HepG2 (cell line): ENCODE results near the gene MAGI1. TPM values are rescaled to one million over a fixed set of nuclear protein-coding genes. Genes with fewer than 3 reads are reported as not detected.

Experiments
- ATAC-seq: fragments of 200-7000 bp; cut with Tn5 transposase; 3 replicates; pipeline ENCODE4 v1.9.1; 2020; ENCODE audit warnings: mild to moderate bottlenecking, moderate library complexity
- BruUV-seq: library from RNA; stranded (reverse); fragments of 400-500 nt; replicated peaks from 2 replicates; lab custom pipeline; 2021; lab: Mats Ljungman, UMichigan
- CTCF ChIA-PET: fragments of 300-600 bp; formaldehyde crosslinking; extraction: SDS; loops from one replicate; lab custom pipeline; 2021; ENCODE audit warnings: low total read pairs, inconsistent platforms, low intra/inter-chr PET ratio; lab: Yijun Ruan, JAX
- POLR2A ChIA-PET: fragments of 350-600 bp; sonication (Branson Sonifier 250); formaldehyde crosslinking; loops from one replicate; lab custom pipeline; 2020; ENCODE audit warnings: antibody characterized with exemption, inconsistent platforms; lab: Yijun Ruan, JAX
- DNase-seq: peaks from one replicate; pipeline ENCODE4 v3.0.0-alpha.2; 2015; ENCODE audit warnings: low spot score
- FAIRE-seq: peaks from 3 replicates; lab custom pipeline; 2011; peaks lifted over from hg19 to GRCh38; lab: Jason Lieb, UNC
- H2AFZ ChIP-seq: one replicate; pipeline ENCODE4 v1.6.1; 2011; ENCODE audit warnings: low read length, inconsistent platforms
- H3K27ac ChIP-seq: fragments of 300-600 bp; 3 replicates; pipeline ENCODE4 v1.8.0; 2011; ENCODE audit warnings: mixed run types, mild to moderate bottlenecking, mixed read lengths, low read length, inconsistent platforms; ENCODE audit not compliant: insufficient read depth; ENCODE audit errors: extremely low read length
- H3K27me3 ChIP-seq, 2 experiments: fragments of 200-600 bp in 1 of 2; 2 replicates in 1 of 2; 3 replicates in 1 of 2; pipeline versions ENCODE4 v1.6.0 to v1.8.0; 2011; ENCODE audit warnings: low read length in 2 of 2, mild to moderate bottlenecking in 2 of 2, moderate library complexity in 2 of 2, inconsistent platforms in 1 of 2; ENCODE audit not compliant: insufficient read depth in 2 of 2, control insufficient read depth in 1 of 2
- H3K36me3 ChIP-seq, 2 experiments: fragments of 200-600 bp in 1 of 2; replicated peaks in 1 of 2; 2 replicates in 1 of 2; 3 replicates in 1 of 2; pipeline versions ENCODE4 v1.5.1 to v1.8.0; 2011; ENCODE audit warnings: low read length in 2 of 2, inconsistent platforms in 1 of 2; ENCODE audit not compliant: insufficient read depth in 2 of 2, control insufficient read depth in 1 of 2
- H3K4me1 ChIP-seq: 2 replicates; pipeline ENCODE4 v1.5.1; 2012; ENCODE audit warnings: low read length, inconsistent platforms; ENCODE audit not compliant: insufficient read depth
- H3K4me2 ChIP-seq: 2 replicates; pipeline ENCODE4 v1.6.0; 2011; ENCODE audit warnings: low read depth, low read length, inconsistent platforms
- H3K4me3 ChIP-seq, 3 experiments: fragments of 200-600 bp in 1 of 3; sonication (generic), shearing (Covaris generic) in 1 of 3; replicated peaks in 1 of 3; 2 replicates each; pipeline ENCODE4 v1.5.1; 2011 to 2016; ENCODE audit warnings: low read length in 3 of 3, inconsistent platforms in 2 of 3, low read depth in 2 of 3, mild to moderate bottlenecking in 2 of 3, control low read depth in 1 of 3, mixed read lengths in 1 of 3; ENCODE audit not compliant: insufficient read depth in 1 of 3
- H3K79me2 ChIP-seq: one replicate; pipeline ENCODE4 v1.6.1; 2011; ENCODE audit warnings: low read length, inconsistent platforms; ENCODE audit not compliant: insufficient read depth
- H3K9ac ChIP-seq: 2 replicates; pipeline ENCODE4 v1.6.0; 2011; ENCODE audit warnings: mild to moderate bottlenecking, low read depth, low read length, inconsistent platforms; ENCODE audit not compliant: insufficient read depth
- H3K9me3 ChIP-seq: 2 replicates; pipeline ENCODE4 v1.5.1; 2012; ENCODE audit warnings: mild to moderate bottlenecking, low read length
- H4K20me1 ChIP-seq: 2 replicates; pipeline ENCODE4 v1.6.0; 2011; ENCODE audit warnings: inconsistent platforms, mild to moderate bottlenecking, low read length, moderate library complexity; ENCODE audit not compliant: insufficient read depth
- CHD4 ChIP-seq: fragments of 200-600 bp; sonication (generic); IDR thresholded peaks from 2 replicates; pipeline ENCODE4 v1.7.0; 2017; ENCODE audit warnings: mild to moderate bottlenecking, low read length, borderline replicate concordance
- HDAC1 ChIP-seq: sonication (generic); formaldehyde crosslinking; IDR thresholded peaks from 2 replicates; pipeline ENCODE4 v1.5.1; 2020; ENCODE audit warnings: mild to moderate bottlenecking, missing genetic modification reagents
- HHEX ChIP-seq: IDR thresholded peaks from 2 replicates; pipeline ENCODE4 v1.6.1; 2016; ENCODE audit warnings: control low read depth
- HIC2 ChIP-seq: sonication (generic); formaldehyde crosslinking; IDR thresholded peaks from 2 replicates; pipeline ENCODE4 v1.9.0; 2022; ENCODE audit warnings: low read depth, missing genetic modification reagents
- HOXA9 ChIP-seq: sonication (generic); formaldehyde crosslinking; IDR thresholded peaks from 2 replicates; pipeline ENCODE4 v1.8.1; 2022; ENCODE audit warnings: missing genetic modification reagents, mild to moderate bottlenecking, moderate library complexity, borderline replicate concordance
- PHF8 ChIP-seq: sonication (generic); formaldehyde crosslinking; IDR thresholded peaks from 2 replicates; pipeline ENCODE4 v1.5.0; 2020; ENCODE audit warnings: missing genetic modification reagents
- TBL1XR1 ChIP-seq: fragments of 150-350 bp; IDR thresholded peaks from 2 replicates; pipeline ENCODE4 v1.6.1; 2014; ENCODE audit warnings: borderline replicate concordance, low read length; ENCODE audit not compliant: partially characterized antibody
- ZEB1 ChIP-seq: IDR thresholded peaks from 2 replicates; pipeline ENCODE4 v1.6.1; 2012; ENCODE audit warnings: mild to moderate bottlenecking, low read depth, inconsistent platforms; ENCODE audit not compliant: insufficient replicate concordance
- ZNF180 ChIP-seq: sonication (generic); formaldehyde crosslinking; IDR thresholded peaks from 2 replicates; pipeline ENCODE4 v1.4.0; 2020; ENCODE audit warnings: low read depth, missing genetic modification reagents, borderline replicate concordance
- ZNF451 ChIP-seq: sonication (generic); formaldehyde crosslinking; IDR thresholded peaks from 2 replicates; pipeline ENCODE4 v1.5.0; 2020; ENCODE audit warnings: mild to moderate bottlenecking, missing genetic modification reagents
- ZSCAN20 ChIP-seq: sonication (generic); formaldehyde crosslinking; IDR thresholded peaks from 2 replicates; pipeline ENCODE4 v1.4.0; 2020; ENCODE audit warnings: missing genetic modification reagents, mild to moderate bottlenecking, borderline replicate concordance
- WGBS: methylation state at CpG from one replicate; pipeline ENCODE4 v1.1.6; 2017; ENCODE audit warnings: low lambda C conversion rate; 5-methylcytosine and 5-hydroxymethylcytosine counted together
- in situ Hi-C: cut with HindIII; loops from 2 replicates; pipeline ENCODE4 v1.10.0; 2017; ENCODE audit warnings: low pct_unique_long_range_greater_than_20kb; ENCODE audit not compliant: extremely low pct_ligation_motif_present
- intact Hi-C: fragments of 100-400 bp; cut with micrococcal nuclease; formaldehyde crosslinking; loops from one replicate; pipeline ENCODE4 v1.10.0; 2022; ENCODE audit not compliant: unreplicated experiment
- polyA plus RNA-seq, 8 experiments: library from polyadenylated mRNA; depleted of rRNA in 3 of 8; stranded (reverse) in 7 of 8; unstranded in 1 of 8; fragments of >200 nt; fragmentation: Illumina TruSeq in 4 of 8; extraction: Trizol in 4 of 8; gene quantifications; 2 replicates each; pipeline versions ENCODE4 v1.2.1 to v1.2.3, GENCODE V29; 2011 to 2016; ENCODE audit warnings: low read depth in 4 of 8, missing spikeins in 1 of 8, mixed read lengths in 1 of 8; ENCODE audit not compliant: insufficient read depth in 1 of 8
- total RNA-seq, 5 experiments: library from RNA; depleted of rRNA; stranded (reverse); fragments of >200 nt; fragmentation: Illumina TruSeq; extraction: Trizol; gene quantifications; 2 replicates each; pipeline ENCODE4 v1.2.3, GENCODE V29; 2016; ENCODE audit warnings: low read depth in 1 of 5
- TF ChIP-seq, protein P1 (sequence below): IDR thresholded peaks from 2 replicates; pipeline ENCODE4 v1.6.1; 2012; ENCODE audit warnings: inconsistent platforms
- TF ChIP-seq, protein P2 (sequence below): sonication (generic); formaldehyde crosslinking; IDR thresholded peaks from 2 replicates; pipeline ENCODE4 v1.4.0; 2020; ENCODE audit warnings: missing genetic modification reagents

Gene MAGI1
- total and polyA plus RNA-seq, 2 of the 13 experiments (the other 11 are each of a cell fraction or from before 2014, with no cell fraction given): 22.2 to 26.0 TPM

GRCh38 chr3:65890328-65890727, 148.4 kb downstream of the MAGI1 start (continued):
- no peak for TF ChIP-seq TBL1XR1
- no peak for TF ChIP-seq ZNF180 (CRISPR knock-in tag)

- 100% methylated on average over 3 of the region's 3 CpGs for WGBS
- TF ChIP-seq ZSCAN20 (CRISPR knock-in tag) (no peak), HHEX (no peak), HOXA9 (CRISPR knock-in tag) (no peak), HDAC1 (CRISPR knock-in tag) (no peak), ZEB1 (no peak), CHD4 (no peak), PHF8 (no peak), ZNF451 (no peak), HIC2 (CRISPR knock-in tag) (no peak)
- TF ChIP-seq, protein P1, sequence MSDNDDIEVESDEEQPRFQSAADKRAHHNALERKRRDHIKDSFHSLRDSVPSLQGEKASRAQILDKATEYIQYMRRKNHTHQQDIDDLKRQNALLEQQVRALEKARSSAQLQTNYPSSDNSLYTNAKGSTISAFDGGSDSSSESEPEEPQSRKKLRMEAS: no peak
- TF ChIP-seq, protein P2, sequence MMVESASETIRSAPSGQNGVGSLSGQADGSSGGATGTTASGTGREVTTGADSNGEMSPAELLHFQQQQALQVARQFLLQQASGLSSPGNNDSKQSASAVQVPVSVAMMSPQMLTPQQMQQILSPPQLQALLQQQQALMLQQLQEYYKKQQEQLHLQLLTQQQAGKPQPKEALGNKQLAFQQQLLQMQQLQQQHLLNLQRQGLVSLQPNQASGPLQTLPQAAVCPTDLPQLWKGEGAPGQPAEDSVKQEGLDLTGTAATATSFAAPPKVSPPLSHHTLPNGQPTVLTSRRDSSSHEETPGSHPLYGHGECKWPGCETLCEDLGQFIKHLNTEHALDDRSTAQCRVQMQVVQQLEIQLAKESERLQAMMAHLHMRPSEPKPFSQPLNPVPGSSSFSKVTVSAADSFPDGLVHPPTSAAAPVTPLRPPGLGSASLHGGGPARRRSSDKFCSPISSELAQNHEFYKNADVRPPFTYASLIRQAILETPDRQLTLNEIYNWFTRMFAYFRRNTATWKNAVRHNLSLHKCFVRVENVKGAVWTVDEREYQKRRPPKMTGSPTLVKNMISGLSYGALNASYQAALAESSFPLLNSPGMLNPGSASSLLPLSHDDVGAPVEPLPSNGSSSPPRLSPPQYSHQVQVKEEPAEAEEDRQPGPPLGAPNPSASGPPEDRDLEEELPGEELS: no peak
Measured at GRCh38 chr3:65889707-65890099, 149.0 kb downstream of the MAGI1 start.

More at GRCh38 chr3:65889707-65890099, 149.0 kb downstream of the MAGI1 start:
- no peaks in the 10 kb centered on the region for H3K9me3 ChIP-seq
- no peaks in the 10 kb centered on the region for H3K36me3 ChIP-seq
- no peak overlapping the region for H3K4me3 ChIP-seq
- intact Hi-C loops (no loop called here), in situ Hi-C loops (no loop called here)
- no peaks in the 10 kb centered on the region for H3K27me3 ChIP-seq
- FAIRE-seq (no peak), DNase-seq (no peak), ATAC-seq (no peak)
- H3K4me1 ChIP-seq: no peaks in the 10 kb centered on the region
- H4K20me1 ChIP-seq: peaks cover 30% of the 10 kb centered on the region
- POLR2A ChIA-PET: no interaction called here
- no peak overlapping the region for H3K27ac ChIP-seq
- H3K4me2 ChIP-seq: no peak overlapping the region
- peaks cover 83% of the 10 kb centered on the region for H3K79me2 ChIP-seq
- CTCF ChIA-PET: no interaction called here
- BruUV-seq: no TSS peak
- H2AFZ ChIP-seq: no peak overlapping the region
- no peak overlapping the region for H3K9ac ChIP-seq
